CD4-positive, alpha-beta T cell (primary cell): ENCODE results near the gene KCNMB2. TPM values are rescaled to one million over a fixed set of nuclear protein-coding genes. Genes with fewer than 3 reads are reported as not detected.

ENCODE experiments used
- ATAC-seq: fragments of 200-7000 bp; cut with Tn5 transposase; one replicate; pipeline ENCODE4 v1.10.0; 2022; ENCODE audit warnings: mild to moderate bottlenecking; ENCODE audit not compliant: poor library complexity
- CTCF ChIA-PET: fragments of 350-600 bp; sonication (Branson Sonifier 250); formaldehyde crosslinking; loops from one replicate; lab custom pipeline; 2021; ENCODE audit warnings: antibody characterized with exemption, inconsistent platforms; lab: Charles Lee
- POLR2A ChIA-PET: fragments of 350-600 bp; sonication (Branson Sonifier 250); formaldehyde crosslinking; loops from one replicate; lab custom pipeline; 2021; ENCODE audit warnings: antibody characterized with exemption, inconsistent platforms; lab: Charles Lee
- DNase-seq, 14 experiments: peaks; one replicate each; pipeline ENCODE4 v3.0.0-alpha.2; 2013 to 2020; ENCODE audit warnings: mixed read lengths in 2 of 14
- H3K27ac ChIP-seq, 2 donors: one replicate each; pipeline versions ENCODE4 v1.5.1 to v1.7.0; 2013; ENCODE audit warnings: low read length in 2 of 2, low read depth in 1 of 2, mild to moderate bottlenecking in 1 of 2
- H3K27me3 ChIP-seq, 2 experiments: 1 replicate in 1 of 2; 2 replicates in 1 of 2; pipeline versions ENCODE4 v1.6.1 to v1.7.0; 2013; ENCODE audit warnings: low read length in 2 of 2, control low read depth in 1 of 2, mild to moderate bottlenecking in 1 of 2, moderate library complexity in 1 of 2; ENCODE audit not compliant: insufficient read depth in 2 of 2, control insufficient read depth in 1 of 2
- H3K36me3 ChIP-seq: one replicate; pipeline ENCODE4 v1.6.1; 2013; ENCODE audit warnings: low read length, control low read depth; ENCODE audit not compliant: insufficient read depth
- H3K4me1 ChIP-seq: one replicate; pipeline ENCODE4 v1.6.1; 2013; ENCODE audit warnings: low read length, control low read depth; ENCODE audit not compliant: insufficient read depth
- H3K4me3 ChIP-seq: one replicate; pipeline ENCODE4 v1.5.1; 2013; ENCODE audit warnings: mild to moderate bottlenecking, low read length, moderate library complexity
- H3K9me3 ChIP-seq, 2 experiments: 1 replicate in 1 of 2; 2 replicates in 1 of 2; pipeline versions ENCODE4 v1.6.1 to v1.7.0; 2013; ENCODE audit warnings: low read length in 2 of 2, mild to moderate bottlenecking in 2 of 2, control low read depth in 1 of 2, moderate library complexity in 1 of 2; ENCODE audit not compliant: control insufficient read depth in 1 of 2, insufficient read depth in 1 of 2
- H3K27ac Mint-ChIP-seq: one replicate; pipeline ENCODE4 v1.8.0; 2020; ENCODE audit warnings: mixed read lengths
- H3K27me3 Mint-ChIP-seq: one replicate; pipeline ENCODE4 v1.8.0; 2021; ENCODE audit warnings: mixed read lengths
- H3K36me3 Mint-ChIP-seq: one replicate; pipeline ENCODE4 v1.8.0; 2021; ENCODE audit warnings: low read depth, mixed read lengths
- H3K4me1 Mint-ChIP-seq: one replicate; pipeline ENCODE4 v1.8.0; 2021; ENCODE audit warnings: low read depth, mixed read lengths
- H3K4me3 Mint-ChIP-seq: one replicate; pipeline ENCODE4 v1.8.0; 2020; ENCODE audit warnings: mild to moderate bottlenecking, mixed read lengths
- H3K9me3 Mint-ChIP-seq: one replicate; pipeline ENCODE4 v1.8.0; 2020; ENCODE audit warnings: mixed read lengths
- intact Hi-C, 2 experiments: fragments of 100-400 bp; cut with DNase I in 1 of 2; cut with micrococcal nuclease in 1 of 2; formaldehyde crosslinking; loops; one replicate each; pipeline versions ENCODE4 v1.15.1 to v1.9.0; 2023 to 2025; cut with DNase I, micrococcal nuclease
- total RNA-seq, 174 experiments: library from RNA in 2 of 174; stranded (reverse) in 2 of 174; gene quantifications; one replicate each; pipeline ENCODE4 v1.2.3 and lab custom pipeline; 2021 to 2026
- TF ChIP-seq, protein P1 (sequence below): fragments of 200-600 bp; IDR thresholded peaks from one replicate; pipeline ENCODE4 v1.8.0; 2022; ENCODE audit warnings: antibody characterized with exemption, mild to moderate bottlenecking

Gene KCNMB2
- total RNA-seq, 2 experiments from 2014 or later: not detected

DNA sequence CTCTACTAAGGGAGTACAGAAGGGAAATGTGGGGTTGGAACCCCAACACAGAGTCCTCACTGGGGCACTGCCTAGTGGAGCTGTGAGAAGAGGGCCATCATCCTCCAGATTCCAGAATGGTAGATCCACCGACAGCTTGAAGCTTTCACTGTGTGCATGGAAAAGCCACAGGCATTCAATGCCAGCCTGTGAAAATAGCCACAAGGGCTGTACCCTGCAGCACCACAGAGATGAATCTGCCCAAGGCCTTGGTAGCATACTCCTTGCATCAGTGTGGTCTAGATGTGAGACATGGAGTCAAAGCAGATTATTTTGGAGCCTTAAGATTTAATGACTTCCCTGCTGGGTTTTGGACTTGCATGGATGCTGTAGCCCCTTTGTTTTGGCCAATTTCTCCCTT lies 39.3 kb upstream of the KCNMB2 start:
- no peaks in the 10 kb centered on the region for H3K27me3 Mint-ChIP-seq
- ChIA-PET POLR2A (no interaction called here), CTCF (no interaction called here)

DNA sequence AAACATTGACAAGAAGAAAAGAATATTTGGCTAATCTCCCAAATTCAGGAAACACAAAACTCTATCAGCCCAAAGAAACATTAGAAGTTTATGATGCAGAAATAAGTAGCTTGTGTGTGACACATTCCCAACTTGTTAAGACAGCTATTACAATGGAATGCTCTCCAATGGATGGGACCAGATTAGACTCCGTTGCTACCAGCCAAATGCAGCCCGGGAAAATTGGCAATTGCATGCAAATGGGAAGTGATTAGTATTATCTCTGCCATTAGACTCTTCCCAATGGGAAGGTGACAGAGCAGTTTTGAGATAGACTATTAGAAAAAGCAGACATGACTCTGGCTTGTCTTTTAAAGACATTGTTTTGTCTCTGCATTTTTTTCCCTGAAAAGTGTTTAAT lies 37.4 kb upstream of the KCNMB2 start:
- Histone ChIP-seq H3K36me3 (no peaks in the 10 kb centered on the region), H3K27ac (no peak overlapping the region), H3K27me3 (no peaks in the 10 kb centered on the region), H3K4me1 (no peaks in the 10 kb centered on the region), H3K9me3 (peaks cover 0 to 5% of the 10 kb centered on the region in 2 experiments), H3K4me3 (no peak overlapping the region)
- DNase-seq (no peak), ATAC-seq (no peak)
- Mint-ChIP-seq H3K4me3 (no peak overlapping the region), H3K27me3 (no peaks in the 10 kb centered on the region), H3K36me3 (no peaks in the 10 kb centered on the region), H3K9me3 (no peaks in the 10 kb centered on the region), H3K27ac (no peak overlapping the region), H3K4me1 (no peaks in the 10 kb centered on the region)
- POLR2A ChIA-PET: no interaction called here
- TF ChIP-seq, protein P1, sequence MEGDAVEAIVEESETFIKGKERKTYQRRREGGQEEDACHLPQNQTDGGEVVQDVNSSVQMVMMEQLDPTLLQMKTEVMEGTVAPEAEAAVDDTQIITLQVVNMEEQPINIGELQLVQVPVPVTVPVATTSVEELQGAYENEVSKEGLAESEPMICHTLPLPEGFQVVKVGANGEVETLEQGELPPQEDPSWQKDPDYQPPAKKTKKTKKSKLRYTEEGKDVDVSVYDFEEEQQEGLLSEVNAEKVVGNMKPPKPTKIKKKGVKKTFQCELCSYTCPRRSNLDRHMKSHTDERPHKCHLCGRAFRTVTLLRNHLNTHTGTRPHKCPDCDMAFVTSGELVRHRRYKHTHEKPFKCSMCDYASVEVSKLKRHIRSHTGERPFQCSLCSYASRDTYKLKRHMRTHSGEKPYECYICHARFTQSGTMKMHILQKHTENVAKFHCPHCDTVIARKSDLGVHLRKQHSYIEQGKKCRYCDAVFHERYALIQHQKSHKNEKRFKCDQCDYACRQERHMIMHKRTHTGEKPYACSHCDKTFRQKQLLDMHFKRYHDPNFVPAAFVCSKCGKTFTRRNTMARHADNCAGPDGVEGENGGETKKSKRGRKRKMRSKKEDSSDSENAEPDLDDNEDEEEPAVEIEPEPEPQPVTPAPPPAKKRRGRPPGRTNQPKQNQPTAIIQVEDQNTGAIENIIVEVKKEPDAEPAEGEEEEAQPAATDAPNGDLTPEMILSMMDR: no peak
- CTCF ChIA-PET: no interaction called here
- intact Hi-C loops: no loop called here

More for the DNA sequence above, 39.3 kb upstream of the KCNMB2 start:
- Mint-ChIP-seq H3K27ac (no peak overlapping the region), H3K9me3 (no peaks in the 10 kb centered on the region), H3K4me3 (no peak overlapping the region), H3K4me1 (no peaks in the 10 kb centered on the region), H3K36me3 (no peaks in the 10 kb centered on the region)
- Histone ChIP-seq H3K27me3 (no peaks in the 10 kb centered on the region), H3K4me1 (no peaks in the 10 kb centered on the region), H3K4me3 (no peak overlapping the region), H3K9me3 (peaks cover 0 to 5% of the 10 kb centered on the region in 2 experiments), H3K36me3 (no peaks in the 10 kb centered on the region), H3K27ac (no peak overlapping the region)
- TF ChIP-seq, protein P1: no peak
- DNase-seq (no peak), ATAC-seq (no peak)
- intact Hi-C loops: no loop called here

DNA sequence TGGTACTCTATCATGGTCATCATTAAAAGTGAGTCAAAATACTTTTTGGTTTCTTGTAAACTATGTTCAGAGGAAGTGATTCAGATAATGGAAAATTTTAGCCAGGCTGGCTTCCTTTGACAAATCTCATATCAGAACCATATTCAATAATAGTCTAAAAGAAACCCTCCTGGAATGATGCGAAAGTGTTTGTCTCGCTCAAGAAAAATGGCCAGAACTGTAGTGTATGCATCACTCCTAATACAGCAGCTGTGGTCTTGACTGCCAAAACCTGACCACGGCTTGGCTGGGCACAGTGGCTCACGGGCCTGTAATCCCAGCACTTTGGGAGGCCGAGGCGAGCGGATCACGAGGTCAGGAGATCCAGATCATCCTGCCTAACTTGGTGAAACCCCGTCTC lies 35.6 kb upstream of the KCNMB2 start:
- no peak for DNase-seq
- Mint-ChIP-seq H3K27ac (no peak overlapping the region), H3K9me3 (no peaks in the 10 kb centered on the region), H3K36me3 (no peaks in the 10 kb centered on the region), H3K4me1 (no peaks in the 10 kb centered on the region), H3K27me3 (peaks cover 7% of the 10 kb centered on the region), H3K4me3 (no peak overlapping the region)
- ATAC-seq: no peak
- intact Hi-C loops: no loop called here
- peaks cover 0 to 5% of the 10 kb centered on the region in 2 experiments for H3K9me3 ChIP-seq
- ChIA-PET CTCF (no interaction called here), POLR2A (no interaction called here)
- no peak overlapping the region for H3K27ac ChIP-seq
- TF ChIP-seq, protein P1: no peak
- H3K27me3 ChIP-seq: no peaks in the 10 kb centered on the region
- H3K4me3 ChIP-seq: no peak overlapping the region
- H3K36me3 ChIP-seq: no peaks in the 10 kb centered on the region
- no peaks in the 10 kb centered on the region for H3K4me1 ChIP-seq
